Fibroblast of peridontal ligament (primary cell): ENCODE data around the gene CHRNA5.

Source experiments
- DNase-seq: peaks from one replicate; pipeline ENCODE4 v3.0.0-alpha.2; 2010; ENCODE audit errors: extremely low read depth

CHRNA5 gene

GRCh38 chr15:78620527-78621421, 55.5 kb downstream of the CHRNA5 start, which contains the start of gene CHRNA3:
Gene CHRNA3, minus strand, starts transcription at chr15:78620996. Its CDS starts 202 bp downstream, at chr15:78620794.
- DNase-seq, result no peak

- no peak for DNase-seq
Observed at GRCh38 chr15:78621810-78622402, 56.6 kb downstream of the CHRNA5 start.

GRCh38 chr15:78623786-78624497, 58.6 kb downstream of the CHRNA5 start:
- DNase-seq, result no peak

GRCh38 chr15:78624651-78625590, 59.6 kb downstream of the CHRNA5 start:
- DNase-seq, result no peak

GRCh38 chr15:78625606-78626280, 60.4 kb downstream of the CHRNA5 start:
- DNase-seq, result no peak

GRCh38 chr15:78626381-78626995, 61.2 kb downstream of the CHRNA5 start:
- DNase-seq, result no peak

GRCh38 chr15:78627348-78627747, 62.0 kb downstream of the CHRNA5 start:
- no peak for DNase-seq

- DNase-seq, result no peak
Observed at GRCh38 chr15:78628227-78628626, 62.9 kb downstream of the CHRNA5 start.

GRCh38 chr15:78629031-78629715, 63.9 kb downstream of the CHRNA5 start:
- DNase-seq, result no peak

GRCh38 chr15:78629716-78630065, 64.4 kb downstream of the CHRNA5 start:
- no peak for DNase-seq

GRCh38 chr15:78630886-78631633, 65.7 kb downstream of the CHRNA5 start:
- DNase-seq, result no peak

- no peak for DNase-seq
Observed at GRCh38 chr15:78633348-78633747, 68.0 kb downstream of the CHRNA5 start.

GRCh38 chr15:78634210-78635145, 69.2 kb downstream of the CHRNA5 start:
- DNase-seq, result no peak

GRCh38 chr15:78635346-78635745, 70.0 kb downstream of the CHRNA5 start:
- no peak for DNase-seq

GRCh38 chr15:78636378-78636859, 71.1 kb downstream of the CHRNA5 start:
- DNase-seq, result no peak

- no peak for DNase-seq
Observed at GRCh38 chr15:78637776-78638435, 72.6 kb downstream of the CHRNA5 start.

GRCh38 chr15:78638658-78639314, 73.5 kb downstream of the CHRNA5 start:
- peak; percentile 39 for DNase-seq
